HepG2 (cell line): Measurements from ENCODE around the gene TSC22D4.

Experiments used
- CHD4 ChIP-seq: fragments of 200-600 bp; sonication (generic); IDR thresholded peaks from 2 replicates; pipeline ENCODE4 v1.7.0; 2017; ENCODE audit warnings: mild to moderate bottlenecking, low read length, borderline replicate concordance
- NFYC ChIP-seq: IDR thresholded peaks from 2 replicates; pipeline ENCODE4 v1.6.1; 2016; ENCODE audit warnings: missing genetic modification reagents, missing compliant biosample characterization
- PHF8 ChIP-seq: sonication (generic); formaldehyde crosslinking; IDR thresholded peaks from 2 replicates; pipeline ENCODE4 v1.5.0; 2020; ENCODE audit warnings: missing genetic modification reagents
- ZC3H4 ChIP-seq: sonication (generic); formaldehyde crosslinking; IDR thresholded peaks from 2 replicates; pipeline ENCODE4 v1.4.0; 2020; ENCODE audit warnings: missing genetic modification reagents, borderline replicate concordance
- ZFP82 ChIP-seq: sonication (generic); formaldehyde crosslinking; IDR thresholded peaks from 2 replicates; pipeline ENCODE4 v1.5.1; 2020; ENCODE audit warnings: mild to moderate bottlenecking, missing genetic modification reagents, borderline replicate concordance

GRCh38 chr7:100504887-100505611 lies 26.0 kb upstream of the TSC22D4 start:
- TF ChIP-seq ZC3H4 (CRISPR knock-in tag) (no peak), PHF8 (CRISPR knock-in tag) (no peak), NFYC (CRISPR knock-in tag) (no peak), ZFP82 (CRISPR knock-in tag) (no peak), CHD4 (no peak)
